ENCODE results near the gene COL17A1.

The COL17A1 gene

GRCh38 chr10:104085801-104086400 is at the start of gene COL17A1:
Gene COL17A1 (minus strand): TSS chr10:104085880. CDS start chr10:104080673, 5,207 bp downstream.
- DNase-seq (ENCODE audit: low spot score) = no peak

GRCh38 chr10:104130041-104130440 is 44.4 kb upstream of the COL17A1 start:
- DNase-seq (ENCODE audit: low spot score) = no peak

GRCh38 chr10:104128214-104128613 is 42.5 kb upstream of the COL17A1 start:
- DNase-seq (ENCODE audit: low spot score) = no peak

GRCh38 chr10:104127411-104127810 is 41.7 kb upstream of the COL17A1 start:
- DNase-seq (ENCODE audit: low spot score) = peak; percentile 37

GRCh38 chr10:104123397-104123796 is 37.7 kb upstream of the COL17A1 start:
- DNase-seq (ENCODE audit: low spot score) = peak; percentile 24

- DNase-seq (ENCODE audit: low spot score) = no peak
These were observed 36.8 kb upstream of the COL17A1 start for GRCh38 chr10:104122225-104123107.

- peak; percentile 98 for DNase-seq (ENCODE audit: low spot score)
These were observed 36.0 kb upstream of the COL17A1 start, which contains the start of gene SFR1 for GRCh38 chr10:104121485-104122224. Gene SFR1 (plus strand): TSS chr10:104122171. CDS start chr10:104122184, 13 bp downstream.

GRCh38 chr10:104120903-104121484 is 35.3 kb upstream of the COL17A1 start:
- DNase-seq (ENCODE audit: low spot score) = peak; percentile 83

GRCh38 chr10:104120512-104120902 is 34.8 kb upstream of the COL17A1 start:
- no peak for DNase-seq (ENCODE audit: low spot score)

GRCh38 chr10:104119996-104120395 is 34.3 kb upstream of the COL17A1 start:
- no peak for DNase-seq (ENCODE audit: low spot score)

GRCh38 chr10:104117839-104118323 is 32.2 kb upstream of the COL17A1 start:
- DNase-seq (ENCODE audit: low spot score) = no peak

GRCh38 chr10:104113376-104113956 is 27.8 kb upstream of the COL17A1 start:
- DNase-seq (ENCODE audit: low spot score) = no peak

- no peak for DNase-seq (ENCODE audit: low spot score)
These were observed 24.4 kb upstream of the COL17A1 start for GRCh38 chr10:104109908-104110662.

- no peak for DNase-seq (ENCODE audit: low spot score)
These were observed 19.2 kb upstream of the COL17A1 start for GRCh38 chr10:104104926-104105325.

GRCh38 chr10:104104418-104104817 is 18.7 kb upstream of the COL17A1 start:
- DNase-seq (ENCODE audit: low spot score) = no peak

- no peak for DNase-seq (ENCODE audit: low spot score)
These were observed 18.3 kb upstream of the COL17A1 start for GRCh38 chr10:104103956-104104355.

- DNase-seq (ENCODE audit: low spot score) = no peak
These were observed 16.2 kb upstream of the COL17A1 start for GRCh38 chr10:104101902-104102301.

- no peak for DNase-seq (ENCODE audit: low spot score)
These were observed 15.1 kb upstream of the COL17A1 start for GRCh38 chr10:104100795-104101194.

- no peak for DNase-seq (ENCODE audit: low spot score)
These were observed 14.3 kb upstream of the COL17A1 start for GRCh38 chr10:104099941-104100340.

GRCh38 chr10:104099269-104099668 is 13.6 kb upstream of the COL17A1 start:
- no peak for DNase-seq (ENCODE audit: low spot score)
